Measurements from ENCODE around the gene WDR7. TPM values are rescaled to one million over a fixed set of nuclear protein-coding genes. Genes with fewer than 3 reads are reported as not detected.

Gene WDR7
- total and polyA plus RNA-seq, 7 donors, result 3.7 to 45.3 (median 28.5) TPM

GRCh38 chr18:56921896-56922480 lies 270.8 kb downstream of the WDR7 start:
- no peak for DNase-seq
- no peaks in the 10 kb centered on the region for H3K36me3 ChIP-seq
- no peak overlapping the region for H3K27ac ChIP-seq
- no peaks in the 10 kb centered on the region for H3K27me3 ChIP-seq
- WGBS, 2 donors, result 78 to 90% methylated on average over 1 of the region's 1 CpG
- H3K4me3 ChIP-seq, result no peak overlapping the region
- no peak for TF ChIP-seq EP300 (IDR thresholded peaks at IDR 0.05)
- TF ChIP-seq POLR2A (IDR thresholded peaks at IDR 0.05), result no peak
- TF ChIP-seq POLR2AphosphoS5 (IDR thresholded peaks at IDR 0.05), result no peak
- no peak for TF ChIP-seq CTCF (IDR thresholded peaks at IDR 0.05)
- H3K4me1 ChIP-seq, result no peaks in the 10 kb centered on the region
- intact Hi-C loops (cut with DNase I), result no loop called here
- H3K9me3 ChIP-seq, result no peaks in the 10 kb centered on the region

- DNase-seq, result no peak
- no peak for TF ChIP-seq EP300 (IDR thresholded peaks at IDR 0.05)
- TF ChIP-seq POLR2A (IDR thresholded peaks at IDR 0.05), result no peak
- TF ChIP-seq CTCF (IDR thresholded peaks at IDR 0.05), result no peak
- no peak for TF ChIP-seq POLR2AphosphoS5 (IDR thresholded peaks at IDR 0.05)
- H3K27ac ChIP-seq, result no peak overlapping the region
- intact Hi-C loops (cut with DNase I), result no loop called here
- WGBS, 2 donors, result 92% methylated on average over 5 of the region's 5 CpGs
- no peaks in the 10 kb centered on the region for H3K27me3 ChIP-seq
- no peaks in the 10 kb centered on the region for H3K4me1 ChIP-seq
- H3K9me3 ChIP-seq, result no peaks in the 10 kb centered on the region
- H3K36me3 ChIP-seq, result no peaks in the 10 kb centered on the region
- H3K4me3 ChIP-seq, result no peak overlapping the region
These were observed 275.6 kb downstream of the WDR7 start for GRCh38 chr18:56926734-56927133.

GRCh38 chr18:56927786-56928185 lies 276.6 kb downstream of the WDR7 start:
- Histone ChIP-seq H3K4me3 (no peak overlapping the region), H3K27me3 (no peaks in the 10 kb centered on the region), H3K36me3 (no peaks in the 10 kb centered on the region), H3K9me3 (no peaks in the 10 kb centered on the region), H3K27ac (no peak overlapping the region), H3K4me1 (no peaks in the 10 kb centered on the region)
- TF ChIP-seq POLR2AphosphoS5 (IDR thresholded peaks at IDR 0.05), result no peak
- no peak for TF ChIP-seq CTCF (IDR thresholded peaks at IDR 0.05)
- no peak for TF ChIP-seq EP300 (IDR thresholded peaks at IDR 0.05)
- no peak for TF ChIP-seq POLR2A (IDR thresholded peaks at IDR 0.05)
- intact Hi-C loops (cut with DNase I), result no loop called here
- DNase-seq, result no peak
- WGBS, 2 donors, result 93 to 94% methylated on average over 3 of the region's 3 CpGs

- 86 to 90% methylated on average over 5 of the region's 5 CpGs for WGBS, 2 donors
- intact Hi-C loops (cut with DNase I), result no loop called here
These were observed 278.7 kb downstream of the WDR7 start for GRCh38 chr18:56929886-56930285.

More at GRCh38 chr18:56929886-56930285, 278.7 kb downstream of the WDR7 start:
- H3K4me3 ChIP-seq, result no peak overlapping the region
- H3K27ac ChIP-seq, result no peak overlapping the region
- H3K36me3 ChIP-seq, result no peaks in the 10 kb centered on the region
- TF ChIP-seq EP300 (IDR thresholded peaks at IDR 0.05) (no peak), POLR2A (IDR thresholded peaks at IDR 0.05) (no peak), POLR2AphosphoS5 (IDR thresholded peaks at IDR 0.05) (no peak), CTCF (IDR thresholded peaks at IDR 0.05) (no peak)
- no peaks in the 10 kb centered on the region for H3K27me3 ChIP-seq
- peaks cover 0 to 7% (median 3%) of the 10 kb centered on the region in 4 donors for H3K4me1 ChIP-seq
- no peaks in the 10 kb centered on the region for H3K9me3 ChIP-seq
- no peak for DNase-seq
